DND-41 (cell line): Measurements from ENCODE around the gene PMIS2.

Experiments used
- ATAC-seq: fragments of 200-7000 bp; cut with Tn5 transposase; 3 replicates; pipeline ENCODE4 v1.9.1; 2021; ENCODE audit warnings: low read depth; ENCODE audit not compliant: insufficient read depth
- DNase-seq: peaks from one replicate; pipeline ENCODE4 v3.0.0-alpha.2; 2020
- H2AFZ ChIP-seq: 2 replicates; pipeline ENCODE4 v1.6.0; 2012; ENCODE audit warnings: low read depth, low read length
- H3K27ac ChIP-seq: 2 replicates; pipeline ENCODE4 v1.5.1; 2012; ENCODE audit warnings: low read length, inconsistent platforms
- H3K27me3 ChIP-seq: fragments of 200-600 bp; sonication (generic); 2 replicates; pipeline ENCODE4 v1.6.0; 2012; ENCODE audit warnings: low read length, mild to moderate bottlenecking, inconsistent platforms; ENCODE audit not compliant: insufficient read depth, poor library complexity
- H3K36me3 ChIP-seq: 2 replicates; pipeline ENCODE4 v1.5.1; 2012; ENCODE audit warnings: low read length, inconsistent platforms; ENCODE audit not compliant: insufficient read depth
- H3K4me1 ChIP-seq: 2 replicates; pipeline ENCODE4 v1.5.1; 2012; ENCODE audit warnings: mild to moderate bottlenecking, low read length; ENCODE audit not compliant: insufficient read depth
- H3K4me2 ChIP-seq: 2 replicates; pipeline ENCODE4 v1.6.0; 2012; ENCODE audit warnings: mild to moderate bottlenecking, moderate library complexity, low read length, inconsistent platforms; ENCODE audit not compliant: insufficient read depth
- H3K4me3 ChIP-seq, 2 experiments: fragments of 200-600 bp in 1 of 2; shearing (Covaris generic) in 1 of 2; 2 replicates each; pipeline ENCODE4 v1.5.1; 2012 to 2016; ENCODE audit warnings: inconsistent platforms in 2 of 2, low read length in 2 of 2, mild to moderate bottlenecking in 2 of 2, low read depth in 1 of 2, moderate library complexity in 1 of 2
- H3K79me2 ChIP-seq: 2 replicates; pipeline ENCODE4 v1.6.0; 2012; ENCODE audit warnings: low read length, inconsistent platforms; ENCODE audit not compliant: insufficient read depth
- H3K9ac ChIP-seq: 2 replicates; pipeline ENCODE4 v1.6.0; 2012; ENCODE audit warnings: low read depth, mild to moderate bottlenecking, inconsistent platforms, low read length, moderate library complexity
- H3K9me3 ChIP-seq: 2 replicates; pipeline ENCODE4 v1.5.1; 2012; ENCODE audit warnings: low read length, moderate library complexity, mild to moderate bottlenecking, inconsistent platforms; ENCODE audit not compliant: insufficient read depth, severe bottlenecking
- H4K20me1 ChIP-seq: 2 replicates; pipeline ENCODE4 v1.6.0; 2012; ENCODE audit warnings: low read length; ENCODE audit not compliant: insufficient read depth
- EZH2 ChIP-seq: IDR thresholded peaks from 3 replicates; pipeline ENCODE4 v1.6.1; 2012; ENCODE audit warnings: borderline replicate concordance, low read depth, mild to moderate bottlenecking, moderate library complexity, low read length, inconsistent platforms; ENCODE audit not compliant: severe bottlenecking
- TF ChIP-seq, protein P1 (sequence below): IDR thresholded peaks from 2 replicates; pipeline ENCODE4 v1.5.1; 2012; ENCODE audit warnings: borderline replicate concordance, low read length, moderate library complexity, mild to moderate bottlenecking; ENCODE audit not compliant: poor library complexity, severe bottlenecking; ENCODE audit errors: extremely low read depth

The PMIS2 gene

DNA sequence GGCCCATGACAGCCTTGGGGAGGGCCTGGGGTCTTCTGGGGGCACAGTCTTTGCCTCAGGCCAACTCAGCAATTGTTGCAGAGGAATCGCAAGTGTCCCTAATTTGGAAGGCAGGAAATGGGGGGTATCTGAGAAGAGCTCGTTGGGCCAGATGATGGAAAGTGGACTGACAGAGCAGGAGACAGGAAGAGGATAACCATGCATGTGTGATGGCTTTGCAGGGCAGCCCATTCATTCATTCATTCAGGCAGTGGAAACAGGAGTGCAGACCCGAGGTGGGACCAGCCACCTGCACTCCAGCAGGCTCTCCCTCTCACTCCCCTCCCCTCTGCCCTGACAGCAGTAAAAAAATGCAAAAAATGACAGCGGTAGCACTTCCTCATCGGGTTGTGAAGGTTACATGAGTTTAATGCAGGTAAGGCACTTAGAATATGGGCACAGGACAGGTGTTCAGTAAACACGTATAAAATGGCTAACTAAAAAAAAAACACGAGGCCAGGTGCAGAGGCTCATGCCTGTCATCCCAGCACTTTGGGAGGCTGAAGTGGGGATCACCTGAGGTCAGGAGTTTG lies 45.5 kb upstream of the PMIS2 start:
- ATAC-seq, result no peak

DNA sequence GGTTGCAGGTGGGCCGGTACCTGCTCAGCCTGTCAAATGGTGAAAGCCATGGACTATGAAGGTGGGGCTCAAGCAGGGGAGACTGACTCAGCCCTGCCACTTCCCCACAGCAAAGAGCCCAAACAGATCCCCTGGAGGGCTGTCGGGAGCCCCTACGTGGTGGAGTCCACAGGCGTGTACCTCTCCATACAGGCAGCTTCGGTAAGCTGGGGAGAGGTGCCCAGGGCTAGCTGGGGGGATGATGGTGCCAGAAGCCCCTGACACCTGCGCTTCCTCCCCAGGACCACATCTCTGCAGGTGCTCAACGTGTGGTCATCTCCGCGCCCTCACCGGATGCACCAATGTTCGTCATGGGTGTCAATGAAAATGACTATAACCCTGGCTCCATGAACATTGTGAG lies 43.8 kb upstream of the PMIS2 start:
- H2AFZ ChIP-seq, result no peak overlapping the region
- H3K9ac ChIP-seq, result no peak overlapping the region
- H3K9me3 ChIP-seq, result no peaks in the 10 kb centered on the region
- TF ChIP-seq, protein P1, sequence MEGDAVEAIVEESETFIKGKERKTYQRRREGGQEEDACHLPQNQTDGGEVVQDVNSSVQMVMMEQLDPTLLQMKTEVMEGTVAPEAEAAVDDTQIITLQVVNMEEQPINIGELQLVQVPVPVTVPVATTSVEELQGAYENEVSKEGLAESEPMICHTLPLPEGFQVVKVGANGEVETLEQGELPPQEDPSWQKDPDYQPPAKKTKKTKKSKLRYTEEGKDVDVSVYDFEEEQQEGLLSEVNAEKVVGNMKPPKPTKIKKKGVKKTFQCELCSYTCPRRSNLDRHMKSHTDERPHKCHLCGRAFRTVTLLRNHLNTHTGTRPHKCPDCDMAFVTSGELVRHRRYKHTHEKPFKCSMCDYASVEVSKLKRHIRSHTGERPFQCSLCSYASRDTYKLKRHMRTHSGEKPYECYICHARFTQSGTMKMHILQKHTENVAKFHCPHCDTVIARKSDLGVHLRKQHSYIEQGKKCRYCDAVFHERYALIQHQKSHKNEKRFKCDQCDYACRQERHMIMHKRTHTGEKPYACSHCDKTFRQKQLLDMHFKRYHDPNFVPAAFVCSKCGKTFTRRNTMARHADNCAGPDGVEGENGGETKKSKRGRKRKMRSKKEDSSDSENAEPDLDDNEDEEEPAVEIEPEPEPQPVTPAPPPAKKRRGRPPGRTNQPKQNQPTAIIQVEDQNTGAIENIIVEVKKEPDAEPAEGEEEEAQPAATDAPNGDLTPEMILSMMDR, result no peak
- TF ChIP-seq EZH2, result no peak
- H3K4me2 ChIP-seq, result no peak overlapping the region
- no peak overlapping the region for H3K27ac ChIP-seq
- DNase-seq, result no peak
- H4K20me1 ChIP-seq, result peaks cover 8% of the 10 kb centered on the region; the same call in 1 of the 2 replicates
- H3K27me3 ChIP-seq, result no peaks in the 10 kb centered on the region
- peaks cover 29% of the 10 kb centered on the region for H3K4me1 ChIP-seq
- peaks cover 12% of the 10 kb centered on the region for H3K36me3 ChIP-seq
- H3K4me3 ChIP-seq, result no peak overlapping the region
- no peak for ATAC-seq
- H3K79me2 ChIP-seq, result peaks cover 22% of the 10 kb centered on the region

More for the DNA sequence above, 45.5 kb upstream of the PMIS2 start:
- Histone ChIP-seq H3K9ac (no peak overlapping the region), H3K4me1 (peaks cover 16% of the 10 kb centered on the region), H3K79me2 (peaks cover 5% of the 10 kb centered on the region; the same call in 1 of the 2 replicates), H3K4me2 (no peak overlapping the region), H2AFZ (no peak overlapping the region), H3K9me3 (no peaks in the 10 kb centered on the region), H4K20me1 (no peaks in the 10 kb centered on the region), H3K36me3 (peaks cover 5% of the 10 kb centered on the region; the same call in 1 of the 2 replicates), H3K4me3 (no peak overlapping the region), H3K27ac (no peak overlapping the region), H3K27me3 (no peaks in the 10 kb centered on the region)
- no peak for TF ChIP-seq EZH2
- TF ChIP-seq, protein P1, result no peak
- DNase-seq, result no peak

DNA sequence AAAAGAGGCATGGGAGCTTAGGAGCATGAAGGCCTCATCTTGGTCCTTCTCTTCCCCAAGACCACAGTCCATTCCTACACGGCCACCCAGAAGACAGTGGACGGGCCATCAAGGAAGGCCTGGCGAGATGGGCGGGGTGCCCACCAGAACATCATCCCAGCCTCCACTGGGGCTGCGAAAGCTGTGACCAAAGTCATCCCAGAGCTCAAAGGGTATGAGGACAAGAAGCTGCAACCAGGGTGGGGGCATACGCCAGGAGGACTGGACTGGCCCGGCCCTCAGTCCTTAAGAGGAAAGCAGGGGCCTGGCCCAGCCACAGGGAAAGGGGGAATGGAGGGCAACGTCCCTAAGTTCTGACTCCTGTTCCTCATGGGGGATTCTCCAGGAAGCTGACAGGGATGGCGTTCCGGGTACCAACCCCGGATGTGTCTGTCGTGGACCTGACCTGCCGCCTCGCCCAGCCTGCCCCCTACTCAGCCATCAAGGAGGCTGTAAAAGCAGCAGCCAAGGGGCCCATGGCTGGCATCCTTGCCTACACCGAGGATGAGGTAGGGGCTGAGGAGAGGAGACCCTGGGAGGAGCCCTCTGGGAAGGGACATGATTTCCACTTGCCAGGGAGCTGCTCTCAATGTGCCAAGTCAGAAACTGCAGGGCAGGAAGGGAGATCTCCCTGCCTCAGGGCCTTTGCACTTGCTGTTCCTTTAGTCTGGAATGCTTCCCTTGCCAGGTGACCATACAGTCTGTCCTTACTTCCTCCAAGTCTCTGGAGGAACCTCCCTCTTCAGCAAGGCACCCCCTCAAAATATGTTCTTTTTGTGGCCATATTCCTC lies 42.5 kb upstream of the PMIS2 start:
- no peaks in the 10 kb centered on the region for H3K9me3 ChIP-seq
- H3K4me3 ChIP-seq, result no peak overlapping the region
- H3K9ac ChIP-seq, result no peak overlapping the region
- H3K27me3 ChIP-seq, result no peaks in the 10 kb centered on the region
- peaks cover 26% of the 10 kb centered on the region for H3K79me2 ChIP-seq
- no peak overlapping the region for H3K27ac ChIP-seq
- H3K36me3 ChIP-seq, result peaks cover 25% of the 10 kb centered on the region
- H3K4me2 ChIP-seq, result peak overlapping the region; percentile 88; the same call in 1 of the 2 replicates
- H4K20me1 ChIP-seq, result peaks cover 8% of the 10 kb centered on the region; the same call in 1 of the 2 replicates
- H3K4me1 ChIP-seq, result peaks cover 33% of the 10 kb centered on the region
- ATAC-seq, result no peak
- no peak for TF ChIP-seq EZH2
- TF ChIP-seq, protein P1, result no peak
- H2AFZ ChIP-seq, result no peak overlapping the region
- DNase-seq, result no peak
